ENCODE measurements around the gene NHEJ1. TPM values are rescaled to one million over a fixed set of nuclear protein-coding genes. Genes with fewer than 3 reads are reported as not detected.

Gene NHEJ1
- total RNA-seq, 1 experiment from 2014 or later, result 16.4 TPM

- no peak for TF ChIP-seq MAX (IDR thresholded peaks at IDR 0.05)
- no peak for TF ChIP-seq EZH2phosphoT487 (IDR thresholded peaks at IDR 0.05; ENCODE audit: borderline replicate concordance)
- TF ChIP-seq CTCF (IDR thresholded peaks at IDR 0.05 in 2 of 3, conservative IDR thresholded peaks at IDR 0.05 in 1 of 3; ENCODE audit: borderline replicate concordance in 1 of 3, insufficient read depth in 1 of 3, low read depth in 2 of 3, low read length in 2 of 3), result no peak
- no peak for TF ChIP-seq ELF1 (IDR thresholded peaks at IDR 0.05; ENCODE audit: borderline replicate concordance, low read depth)
- TF ChIP-seq FOSL1 (IDR thresholded peaks at IDR 0.05; ENCODE audit: low read depth), result no peak
- no peak for TF ChIP-seq POLR2AphosphoS5 (IDR thresholded peaks at IDR 0.05; ENCODE audit: low read depth, low read length)
- no peak for TF ChIP-seq ZNF274 (IDR thresholded peaks at IDR 0.05; ENCODE audit: low read depth, low read length)
- TF ChIP-seq CBX3 (IDR thresholded peaks at IDR 0.05; ENCODE audit: low read depth), result no peak
- TF ChIP-seq CEBPB (IDR thresholded peaks at IDR 0.05; ENCODE audit: low read depth), result no peak
- no peak for TF ChIP-seq SRF (IDR thresholded peaks at IDR 0.05; ENCODE audit: low read depth)
- no peak for TF ChIP-seq RAD21 (IDR thresholded peaks at IDR 0.05; ENCODE audit: low read depth)
- TF ChIP-seq EZH2 (IDR thresholded peaks at IDR 0.05), result no peak
Observed at GRCh38 chr2:219076253-219076652, 84.4 kb downstream of the NHEJ1 start (continued).

- ChIA-PET RAD21 (ENCODE audit: low non-redundant PET in 1 of 2, low total read pairs in 2 of 2, uncharacterized antibody in 2 of 2, unreplicated experiment in 2 of 2) (interaction anchor here (1.3 to 1.8 kb wide), 2 partner anchors 46 to 81 kb away, joined by 4 to 9 read pairs (median 5); no protein-coding TSS in a partner anchor), CTCF (interaction anchor here (0.5 to 4.8 kb wide), 20 partner anchors 10 to 448 kb away, joined by 3 to 64 read pairs (median 4); partner anchors contain the start of gene IHH), POLR2A (interaction anchor here (1.2 kb wide), 1 partner anchor 31 kb away, joined by 3 read pairs; no protein-coding TSS in a partner anchor)
- H4K20me1 ChIP-seq (ENCODE audit: insufficient read depth), result no peaks in the 10 kb centered on the region
- intact Hi-C loops (cut with micrococcal nuclease), result loop anchor here (1.0 to 5.0 kb wide), 3 partner anchors 46 to 82 kb away; no protein-coding TSS in a partner anchor
- no peaks in the 10 kb centered on the region for H3K27me3 ChIP-seq (ENCODE audit: insufficient read depth, low read length)
- H3K9me3 ChIP-seq (ENCODE audit: control insufficient read depth in 1 of 2, insufficient read depth in 1 of 2, low read depth in 1 of 2, low read length in 2 of 2), result no peaks in the 10 kb centered on the region
- no peak overlapping the region for H3K4me3 ChIP-seq (replicated peaks in 1 of 2; ENCODE audit: low read depth in 1 of 2, low read length in 2 of 2)
- no TSS peak for BruUV-seq (replicated peaks)
- H3K9ac ChIP-seq (ENCODE audit: low read length), result no peak overlapping the region
- H3K36me3 ChIP-seq (ENCODE audit: control insufficient read depth in 1 of 2, insufficient read depth in 2 of 2, low read length in 2 of 2), result no peaks in the 10 kb centered on the region; a peak in 1 of 4 replicates
- no peak overlapping the region for H2AFZ ChIP-seq (ENCODE audit: low read depth, low read length, poor library complexity, severe bottlenecking)
- no peaks in the 10 kb centered on the region for H3K9me2 ChIP-seq (ENCODE audit: insufficient read depth)
- DNase-seq (ENCODE audit: low read depth, low spot score), result peak; percentile 55
- peak; percentile 75 to 83 (median 80) for TF ChIP-seq CTCF (IDR thresholded peaks at IDR 0.05 in 2 of 3, conservative IDR thresholded peaks at IDR 0.05 in 1 of 3; ENCODE audit: borderline replicate concordance in 1 of 3, insufficient read depth in 1 of 3, low read depth in 2 of 3, low read length in 2 of 3)
- peak; percentile 79 for TF ChIP-seq RAD21 (IDR thresholded peaks at IDR 0.05; ENCODE audit: low read depth)
- TF ChIP-seq EZH2phosphoT487 (IDR thresholded peaks at IDR 0.05; ENCODE audit: borderline replicate concordance), result no peak
- no peak for TF ChIP-seq EGR1 (IDR thresholded peaks at IDR 0.05; ENCODE audit: low read depth)
- no peaks in the 10 kb centered on the region for H3K79me2 ChIP-seq (ENCODE audit: insufficient read depth, low read length)
- peaks cover 0 to 9% of the 10 kb centered on the region in 2 experiments; a peak in 1 of 4 replicates for H3K4me1 ChIP-seq (ENCODE audit: control insufficient read depth in 1 of 2, insufficient read depth in 2 of 2, low read length in 2 of 2)
- no peak overlapping the region for H3K4me2 ChIP-seq (ENCODE audit: low read length)
- no peak overlapping the region for H3K27ac ChIP-seq (ENCODE audit: low read depth, low read length)
- ATAC-seq, result peak; percentile 90
Observed at GRCh38 chr2:219073413-219074129, 87.0 kb downstream of the NHEJ1 start.

Data from HCT116 (cell line).